Measurements from ENCODE around the gene TTC3.

GRCh38 chr21:37074197-37074510 is 1.1 kb downstream of the TTC3 start:
- TF ChIP-seq CTCF (IDR thresholded peaks at IDR 0.05) (no peak), ZFX (IDR thresholded peaks at IDR 0.05; ENCODE audit: borderline replicate concordance) (no peak)
